PC-3 (cell line): ENCODE measurements around the gene THADA. TPM values are rescaled to one million over a fixed set of nuclear protein-coding genes. Genes with fewer than 3 reads are reported as not detected.

Source experiments
- ATAC-seq: fragments of 200-7000 bp; cut with Tn5 transposase; 2 replicates; pipeline ENCODE4 v1.9.1; 2020; ENCODE audit warnings: mild to moderate bottlenecking, moderate library complexity
- BruUV-seq: library from RNA; stranded (reverse); fragments of 400-500 nt; replicated peaks from 2 replicates; lab custom pipeline; 2021; lab: Mats Ljungman, UMichigan
- CTCF ChIA-PET: fragments of 300-600 bp; sonication (Branson Sonifier 250); formaldehyde crosslinking; loops from one replicate; lab custom pipeline; 2022; ENCODE audit warnings: antibody characterized with exemption; lab: Charles Lee
- POLR2A ChIA-PET: fragments of 300-600 bp; sonication (Branson Sonifier 250); formaldehyde crosslinking; loops from one replicate; lab custom pipeline; 2022; ENCODE audit warnings: antibody characterized with exemption; ENCODE audit not compliant: unreplicated experiment; lab: Charles Lee
- DNase-seq: peaks from one replicate; pipeline ENCODE4 v3.0.0-alpha.2; 2015
- H2AFZ ChIP-seq: fragments of 300-600 bp; sonication (generic); 2 replicates; pipeline ENCODE4 v1.6.0; 2016; ENCODE audit warnings: antibody characterized with exemption, low read length
- H3F3A ChIP-seq: fragments of 300-600 bp; sonication (generic); one replicate; pipeline ENCODE4 v1.6.0; 2017; ENCODE audit warnings: antibody characterized with exemption, low read length, control low read depth, mild to moderate bottlenecking; ENCODE audit not compliant: unreplicated experiment
- H3K27ac ChIP-seq: fragments of 300-600 bp; sonication (generic); 2 replicates; pipeline ENCODE4 v1.5.1; 2016; ENCODE audit warnings: mild to moderate bottlenecking, low read length
- H3K27me3 ChIP-seq: fragments of 300-600 bp; sonication (generic); 2 replicates; pipeline ENCODE4 v1.6.1; 2016; ENCODE audit warnings: low read length, mixed read lengths
- H3K36me3 ChIP-seq: fragments of 300-600 bp; sonication (generic); 2 replicates; pipeline ENCODE4 v1.6.1; 2016; ENCODE audit warnings: low read depth, mixed run types, low read length, mixed read lengths
- H3K4me1 ChIP-seq: fragments of 300-600 bp; sonication (generic); 2 replicates; pipeline ENCODE4 v1.5.1; 2016; ENCODE audit warnings: low read length; ENCODE audit not compliant: insufficient read depth
- H3K4me2 ChIP-seq: fragments of 300-600 bp; sonication (generic); 2 replicates; pipeline ENCODE4 v1.6.0; 2016; ENCODE audit warnings: low read length
- H3K4me3 ChIP-seq: fragments of 300-600 bp; sonication (generic); 2 replicates; pipeline ENCODE4 v1.5.1; 2016; ENCODE audit warnings: mild to moderate bottlenecking, low read length, mixed read lengths
- H3K79me2 ChIP-seq: fragments of 300-600 bp; sonication (generic); 2 replicates; pipeline ENCODE4 v1.6.1; 2017; ENCODE audit warnings: low read length, mixed read lengths
- H3K9ac ChIP-seq: fragments of 300-600 bp; sonication (generic); 2 replicates; pipeline ENCODE4 v1.6.0; 2016; ENCODE audit warnings: mild to moderate bottlenecking, low read length
- H3K9me2 ChIP-seq: fragments of 300-600 bp; sonication (generic); replicated peaks from 2 replicates; pipeline ENCODE4 v1.6.1; 2016; ENCODE audit warnings: mixed run types, low read length, mixed read lengths
- H3K9me3 ChIP-seq: fragments of 300-600 bp; sonication (generic); 2 replicates; pipeline ENCODE4 v1.6.1; 2016; ENCODE audit warnings: low read length, mixed read lengths
- H4K20me1 ChIP-seq: fragments of 300-600 bp; sonication (generic); 2 replicates; pipeline ENCODE4 v1.6.1; 2016; ENCODE audit warnings: low read length, mixed read lengths
- EZH2 ChIP-seq: fragments of 300-600 bp; sonication (generic); IDR thresholded peaks from one replicate; pipeline ENCODE4 v1.6.1; 2017; ENCODE audit warnings: antibody characterized with exemption, mild to moderate bottlenecking, low read length; ENCODE audit not compliant: unreplicated experiment
- EZH2phosphoT487 ChIP-seq: fragments of 300-600 bp; sonication (generic); IDR thresholded peaks from 2 replicates; pipeline ENCODE4 v1.6.1; 2018; ENCODE audit warnings: mild to moderate bottlenecking, antibody characterized with exemption, low read length, borderline replicate concordance
- intact Hi-C: fragments of 100-400 bp; cut with micrococcal nuclease; formaldehyde crosslinking; loops from 2 replicates; pipeline ENCODE4 v1.9.0; 2023
- total RNA-seq: library from RNA; depleted of rRNA; stranded (reverse); fragments of >200 nt; gene quantifications from 2 replicates; pipeline ENCODE4 v1.2.3, GENCODE V29; 2014
- TF ChIP-seq, protein P1 (sequence below): fragments of 300-600 bp; sonication (generic); conservative IDR thresholded peaks from 2 replicates; pipeline ENCODE4 v1.5.1; 2017; ENCODE audit warnings: antibody characterized with exemption, low read depth, mild to moderate bottlenecking, low read length

THADA gene
- total RNA-seq, 1 experiment from 2014 or later = 33.6 TPM

GRCh38 chr2:43328133-43328532, 267.7 kb downstream of the THADA start:
- DNase-seq = no peak
- CTCF ChIA-PET = no interaction called here

DNA sequence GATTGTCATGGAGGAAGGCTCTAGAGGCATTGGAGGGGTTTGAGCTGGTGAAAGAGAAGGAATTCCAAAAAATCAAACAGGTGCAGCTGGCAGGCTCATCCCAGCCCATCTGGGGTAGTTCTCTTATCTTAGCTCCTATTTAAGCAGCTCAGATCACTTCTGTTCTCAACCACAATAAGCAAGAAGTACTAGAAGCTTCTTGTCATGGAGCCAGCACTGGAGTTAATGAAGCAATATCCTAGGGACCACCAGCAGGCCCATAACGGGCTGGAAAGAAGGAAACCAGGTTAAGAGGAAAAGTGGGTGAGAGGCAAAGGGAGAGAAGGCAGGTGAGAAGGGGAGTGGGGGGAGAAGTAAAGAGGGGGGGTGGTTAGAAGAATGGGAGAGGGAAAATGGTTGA, 268.7 kb downstream of the THADA start:
- Histone ChIP-seq H3K4me2 (no peak overlapping the region), H4K20me1 (no peaks in the 10 kb centered on the region), H3K4me1 (peaks cover 13% of the 10 kb centered on the region), H3K4me3 (no peak overlapping the region), H3K9me2 (no peaks in the 10 kb centered on the region), H3F3A (no peaks in the 10 kb centered on the region), H3K9me3 (no peaks in the 10 kb centered on the region), H3K79me2 (no peaks in the 10 kb centered on the region), H3K36me3 (no peaks in the 10 kb centered on the region), H3K9ac (no peak overlapping the region), H2AFZ (no peak overlapping the region), H3K27ac (no peak overlapping the region), H3K27me3 (no peaks in the 10 kb centered on the region)
- DNase-seq = no peak
- ChIA-PET POLR2A (no interaction called here), CTCF (no interaction called here)
- no peak for TF ChIP-seq EZH2
- no peak for TF ChIP-seq EZH2phosphoT487
- TF ChIP-seq, protein P1, sequence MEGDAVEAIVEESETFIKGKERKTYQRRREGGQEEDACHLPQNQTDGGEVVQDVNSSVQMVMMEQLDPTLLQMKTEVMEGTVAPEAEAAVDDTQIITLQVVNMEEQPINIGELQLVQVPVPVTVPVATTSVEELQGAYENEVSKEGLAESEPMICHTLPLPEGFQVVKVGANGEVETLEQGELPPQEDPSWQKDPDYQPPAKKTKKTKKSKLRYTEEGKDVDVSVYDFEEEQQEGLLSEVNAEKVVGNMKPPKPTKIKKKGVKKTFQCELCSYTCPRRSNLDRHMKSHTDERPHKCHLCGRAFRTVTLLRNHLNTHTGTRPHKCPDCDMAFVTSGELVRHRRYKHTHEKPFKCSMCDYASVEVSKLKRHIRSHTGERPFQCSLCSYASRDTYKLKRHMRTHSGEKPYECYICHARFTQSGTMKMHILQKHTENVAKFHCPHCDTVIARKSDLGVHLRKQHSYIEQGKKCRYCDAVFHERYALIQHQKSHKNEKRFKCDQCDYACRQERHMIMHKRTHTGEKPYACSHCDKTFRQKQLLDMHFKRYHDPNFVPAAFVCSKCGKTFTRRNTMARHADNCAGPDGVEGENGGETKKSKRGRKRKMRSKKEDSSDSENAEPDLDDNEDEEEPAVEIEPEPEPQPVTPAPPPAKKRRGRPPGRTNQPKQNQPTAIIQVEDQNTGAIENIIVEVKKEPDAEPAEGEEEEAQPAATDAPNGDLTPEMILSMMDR = no peak
- no TSS peak for BruUV-seq
- ATAC-seq = no peak
- intact Hi-C loops = no loop called here

More at GRCh38 chr2:43328133-43328532, 267.7 kb downstream of the THADA start:
- POLR2A ChIA-PET = interaction anchor here (0.5 kb wide), 1 partner anchor 99 kb away, joined by 7 read pairs; no protein-coding TSS in a partner anchor
- Histone ChIP-seq H3K9me2 (no peaks in the 10 kb centered on the region), H2AFZ (no peak overlapping the region), H3K9me3 (no peaks in the 10 kb centered on the region), H3K4me3 (no peak overlapping the region), H3K36me3 (no peaks in the 10 kb centered on the region), H3K27me3 (no peaks in the 10 kb centered on the region), H3F3A (no peaks in the 10 kb centered on the region), H3K9ac (no peak overlapping the region), H3K79me2 (no peaks in the 10 kb centered on the region), H3K4me2 (no peak overlapping the region), H4K20me1 (no peaks in the 10 kb centered on the region), H3K4me1 (peaks cover 13% of the 10 kb centered on the region), H3K27ac (no peak overlapping the region)
- peak; percentile 21; the same call in 1 of the 2 replicates for ATAC-seq
- no TSS peak for BruUV-seq
- intact Hi-C loops = no loop called here
- no peak for TF ChIP-seq EZH2
- TF ChIP-seq, protein P1 = no peak
- TF ChIP-seq EZH2phosphoT487 = no peak

DNA sequence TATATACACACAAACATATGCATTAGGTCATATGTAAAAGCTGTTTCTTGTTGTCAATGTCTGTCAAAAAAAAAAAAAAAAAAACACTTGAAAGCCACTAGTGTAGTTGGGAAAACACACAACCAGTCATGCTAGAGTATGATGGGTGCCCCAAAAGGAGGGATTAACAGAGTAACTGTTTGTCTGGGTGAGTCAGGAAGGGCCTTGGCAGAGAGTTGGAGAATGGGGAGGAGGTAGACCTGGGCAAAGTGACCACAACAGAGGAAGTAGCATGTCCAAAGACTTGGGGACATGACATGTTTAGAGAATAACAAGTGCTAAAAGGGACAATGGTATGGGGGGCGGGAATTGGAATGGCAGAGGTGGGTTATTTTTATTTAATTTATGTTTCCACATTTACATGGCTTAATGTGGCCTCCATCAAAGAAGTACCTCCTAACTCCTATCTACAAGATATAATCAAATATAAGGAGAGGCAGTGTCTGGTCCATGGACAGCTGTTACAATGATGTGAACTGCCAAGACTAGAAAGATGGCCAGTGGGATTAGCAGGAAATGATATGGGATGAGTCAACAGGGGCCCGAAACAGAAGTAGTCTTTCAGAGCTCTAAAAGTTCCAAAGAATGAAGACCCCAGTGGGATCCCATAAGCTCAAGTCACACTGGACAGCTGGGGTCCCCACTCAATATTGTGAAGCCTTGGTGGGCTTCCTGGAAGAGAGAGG, 269.6 kb downstream of the THADA start:
- Histone ChIP-seq H3K4me3 (no peak overlapping the region), H3K4me2 (no peak overlapping the region), H3K9me3 (no peaks in the 10 kb centered on the region), H3K36me3 (no peaks in the 10 kb centered on the region), H3K79me2 (no peaks in the 10 kb centered on the region), H3K9me2 (no peaks in the 10 kb centered on the region), H2AFZ (no peak overlapping the region), H3K27me3 (no peaks in the 10 kb centered on the region), H3K9ac (no peak overlapping the region), H3F3A (no peaks in the 10 kb centered on the region), H4K20me1 (no peaks in the 10 kb centered on the region), H3K27ac (no peak overlapping the region), H3K4me1 (peaks cover 13% of the 10 kb centered on the region)
- ChIA-PET CTCF (no interaction called here), POLR2A (interaction anchor here (0.5 to 0.6 kb wide), 2 partner anchors 10 to 371 kb away, joined by 3 to 5 read pairs; no protein-coding TSS in a partner anchor)
- DNase-seq (peak; percentile 73), ATAC-seq (peak; percentile 95)
- intact Hi-C loops = no loop called here
- BruUV-seq = no TSS peak
- no peak for TF ChIP-seq EZH2phosphoT487
- no peak for TF ChIP-seq EZH2
- TF ChIP-seq, protein P1 = no peak
